H1 (cell line): ENCODE results near the gene ARPC2. TPM values are rescaled to one million over a fixed set of nuclear protein-coding genes. Genes with fewer than 3 reads are reported as not detected.

Source experiments
- ATF2 ChIP-seq: IDR thresholded peaks from 2 replicates; pipeline ENCODE4 v1.6.1; 2012; ENCODE audit warnings: low read length, inconsistent platforms
- BRCA1 ChIP-seq: IDR thresholded peaks from 2 replicates; pipeline ENCODE4 v1.6.1; 2012; ENCODE audit warnings: low read depth, low read length, improper control_type of control experiment
- CTBP2 ChIP-seq: IDR thresholded peaks from 2 replicates; pipeline ENCODE4 v1.7.0; 2011; ENCODE audit warnings: borderline replicate concordance, mild to moderate bottlenecking, moderate library complexity, mixed read lengths, low read length; ENCODE audit not compliant: insufficient read depth, insufficient read length
- CTCF ChIP-seq, 3 experiments: IDR thresholded peaks; 1 replicate in 2 of 3; 2 replicates in 1 of 3; pipeline versions ENCODE4 v1.5.1 to v1.6.1; 2011; ENCODE audit warnings: low read length in 3 of 3, mild to moderate bottlenecking in 3 of 3, inconsistent platforms in 2 of 3, low read depth in 1 of 3, moderate library complexity in 1 of 3; ENCODE audit not compliant: insufficient read depth in 1 of 3; ENCODE audit errors: control extremely low read depth in 1 of 3
- E2F6 ChIP-seq: IDR thresholded peaks from 2 replicates; pipeline ENCODE4 v1.6.1; 2012; ENCODE audit warnings: inconsistent platforms
- HDAC6 ChIP-seq: IDR thresholded peaks from one replicate; pipeline ENCODE4 v1.7.1; 2012; ENCODE audit warnings: low read depth, mild to moderate bottlenecking, inconsistent platforms, low read length, moderate library complexity
- KDM1A ChIP-seq: fragments of 200-600, 300-600 bp; sonication (generic); IDR thresholded peaks from 2 replicates; pipeline ENCODE4 v1.7.1; 2016; ENCODE audit warnings: mild to moderate bottlenecking, low read length, borderline replicate concordance
- MAFK ChIP-seq: IDR thresholded peaks from 2 replicates; pipeline ENCODE4 v1.6.1; 2012; ENCODE audit warnings: low read depth, mild to moderate bottlenecking, improper control_type of control experiment, low read length
- POLR2AphosphoS5 ChIP-seq: IDR thresholded peaks from 2 replicates; pipeline ENCODE4 v1.6.1; 2011; ENCODE audit warnings: low read depth, low read length
- POU5F1 ChIP-seq: IDR thresholded peaks from 2 replicates; pipeline ENCODE4 v1.6.1; 2011; ENCODE audit warnings: low read depth, mild to moderate bottlenecking, low read length, moderate library complexity
- RBBP5 ChIP-seq: IDR thresholded peaks from 2 replicates; pipeline ENCODE4 v1.7.1; 2012; ENCODE audit warnings: low read depth, mild to moderate bottlenecking, inconsistent platforms, low read length, moderate library complexity, borderline replicate concordance
- SIRT6 ChIP-seq: IDR thresholded peaks from one replicate; pipeline ENCODE4 v1.7.1; 2012; ENCODE audit warnings: low read length, inconsistent platforms
- SUZ12 ChIP-seq: fragments of 200-600 bp; sonication (generic); IDR thresholded peaks from 2 replicates; pipeline ENCODE4 v1.6.1; 2012; ENCODE audit warnings: mild to moderate bottlenecking, inconsistent platforms, low read length, moderate library complexity, mixed read lengths
- TAF1 ChIP-seq: IDR thresholded peaks from 2 replicates; pipeline ENCODE4 v1.6.1; 2011; ENCODE audit warnings: mild to moderate bottlenecking, low read depth, low read length
- TAF7 ChIP-seq: optimal IDR thresholded peaks from 2 replicates; pipeline ENCODE3; 2011; ENCODE audit warnings: low read depth, mild to moderate bottlenecking, inconsistent platforms, low read length, moderate library complexity, borderline replicate concordance
- TBP ChIP-seq: IDR thresholded peaks from 2 replicates; pipeline ENCODE4 v1.6.1; 2011; ENCODE audit warnings: low read depth, low read length, improper control_type of control experiment
- YY1 ChIP-seq: IDR thresholded peaks from 2 replicates; pipeline ENCODE4 v1.6.1; 2011; ENCODE audit warnings: low read depth, mild to moderate bottlenecking, low read length
- polyA plus RNA-seq, 7 experiments: library from polyadenylated mRNA; depleted of rRNA in 3 of 7; stranded (reverse) in 5 of 7; unstranded in 2 of 7; fragments of >200 nt in 5 of 7; fragments of 200-250 nt in 2 of 7; gene quantifications; 1 replicate in 5 of 7; 2 replicates in 1 of 7; 4 replicates in 1 of 7; pipeline versions ENCODE4 v1.2.1 to v1.2.3, GENCODE V29; 2011 to 2013; ENCODE audit warnings: missing spikeins in 2 of 7, mixed read lengths in 2 of 7
- total RNA-seq: library from RNA; stranded (reverse); fragmentation: NEBNext Ultra II Directional; extraction: Animal tissue kit (Norgen Biotek cat#: 25700); gene quantifications from 2 replicates; pipeline ENCODE4 v1.2.1, GENCODE V29; 2021

Gene ARPC2
- total and polyA plus RNA-seq, 2 of the 8 experiments (the other 6 are each of a cell fraction or from before 2014, with no cell fraction given): 174 to 195 TPM

GRCh38 chr2:218292048-218293014 lies 75.3 kb downstream of the ARPC2 start, which contains the start of gene TMBIM1 (continued):
- no peak for TF ChIP-seq ATF2
- TF ChIP-seq RBBP5: peak; percentile 35; the same call in 1 of the 2 replicates
- TF ChIP-seq POU5F1: no peak
- no peak for TF ChIP-seq KDM1A
- TF ChIP-seq SUZ12: no peak
- 0 out of 2 replicates have a peak, but pooled peaks have one; percentile 47 for TF ChIP-seq YY1
- peak; percentile 64 to 87 (median 73) for TF ChIP-seq CTCF (IDR thresholded peaks at IDR 0.05; ENCODE audit: control extremely low read depth in 1 of 3, insufficient read depth in 1 of 3, low read depth in 1 of 3, low read length in 3 of 3)
- peak; percentile 32 for TF ChIP-seq TAF7
- peak; percentile 32; the same call in 1 of the 2 replicates for TF ChIP-seq TBP
- TF ChIP-seq POLR2AphosphoS5: 0 out of 2 replicates have a peak, but pooled peaks have one; percentile 21
- peak; percentile 28 for TF ChIP-seq CTBP2
- TF ChIP-seq BRCA1: no peak
- TF ChIP-seq SIRT6: no peak
- TF ChIP-seq E2F6: 0 out of 2 replicates have a peak, but pooled peaks have one; percentile 11
- no peak for TF ChIP-seq HDAC6
- TF ChIP-seq TAF1: 0 out of 2 replicates have a peak, but pooled peaks have one; percentile 19
- no peak for TF ChIP-seq MAFK
